HepG2 (cell line): ENCODE data around the gene PGS1. TPM values are rescaled to one million over a fixed set of nuclear protein-coding genes. Genes with fewer than 3 reads are reported as not detected.

Source experiments
- ATAC-seq: fragments of 200-7000 bp; cut with Tn5 transposase; 3 replicates; pipeline ENCODE4 v1.9.1; 2020; ENCODE audit warnings: mild to moderate bottlenecking, moderate library complexity
- BruUV-seq: library from RNA; stranded (reverse); fragments of 400-500 nt; replicated peaks from 2 replicates; lab custom pipeline; 2021; lab: Mats Ljungman, UMichigan
- CTCF ChIA-PET: fragments of 300-600 bp; formaldehyde crosslinking; extraction: SDS; loops from one replicate; lab custom pipeline; 2021; ENCODE audit warnings: low total read pairs, inconsistent platforms, low intra/inter-chr PET ratio; lab: Yijun Ruan, JAX
- POLR2A ChIA-PET: fragments of 350-600 bp; sonication (Branson Sonifier 250); formaldehyde crosslinking; loops from one replicate; lab custom pipeline; 2020; ENCODE audit warnings: antibody characterized with exemption, inconsistent platforms; lab: Yijun Ruan, JAX
- DNase-seq: peaks from one replicate; pipeline ENCODE4 v3.0.0-alpha.2; 2015; ENCODE audit warnings: low spot score
- FAIRE-seq: peaks from 3 replicates; lab custom pipeline; 2011; peaks lifted over from hg19 to GRCh38; lab: Jason Lieb, UNC
- H2AFZ ChIP-seq: one replicate; pipeline ENCODE4 v1.6.1; 2011; ENCODE audit warnings: low read length, inconsistent platforms
- H3K27ac ChIP-seq: fragments of 300-600 bp; 3 replicates; pipeline ENCODE4 v1.8.0; 2011; ENCODE audit warnings: mixed run types, mild to moderate bottlenecking, mixed read lengths, low read length, inconsistent platforms; ENCODE audit not compliant: insufficient read depth; ENCODE audit errors: extremely low read length
- H3K27me3 ChIP-seq, 2 experiments: fragments of 200-600 bp in 1 of 2; 2 replicates in 1 of 2; 3 replicates in 1 of 2; pipeline versions ENCODE4 v1.6.0 to v1.8.0; 2011; ENCODE audit warnings: low read length in 2 of 2, mild to moderate bottlenecking in 2 of 2, moderate library complexity in 2 of 2, inconsistent platforms in 1 of 2; ENCODE audit not compliant: insufficient read depth in 2 of 2, control insufficient read depth in 1 of 2
- H3K36me3 ChIP-seq, 2 experiments: fragments of 200-600 bp in 1 of 2; replicated peaks in 1 of 2; 2 replicates in 1 of 2; 3 replicates in 1 of 2; pipeline versions ENCODE4 v1.5.1 to v1.8.0; 2011; ENCODE audit warnings: low read length in 2 of 2, inconsistent platforms in 1 of 2; ENCODE audit not compliant: insufficient read depth in 2 of 2, control insufficient read depth in 1 of 2
- H3K4me1 ChIP-seq: 2 replicates; pipeline ENCODE4 v1.5.1; 2012; ENCODE audit warnings: low read length, inconsistent platforms; ENCODE audit not compliant: insufficient read depth
- H3K4me2 ChIP-seq: 2 replicates; pipeline ENCODE4 v1.6.0; 2011; ENCODE audit warnings: low read depth, low read length, inconsistent platforms
- H3K4me3 ChIP-seq, 3 experiments: fragments of 200-600 bp in 1 of 3; sonication (generic), shearing (Covaris generic) in 1 of 3; replicated peaks in 1 of 3; 2 replicates each; pipeline ENCODE4 v1.5.1; 2011 to 2016; ENCODE audit warnings: low read length in 3 of 3, inconsistent platforms in 2 of 3, low read depth in 2 of 3, mild to moderate bottlenecking in 2 of 3, control low read depth in 1 of 3, mixed read lengths in 1 of 3; ENCODE audit not compliant: insufficient read depth in 1 of 3
- H3K79me2 ChIP-seq: one replicate; pipeline ENCODE4 v1.6.1; 2011; ENCODE audit warnings: low read length, inconsistent platforms; ENCODE audit not compliant: insufficient read depth
- H3K9ac ChIP-seq: 2 replicates; pipeline ENCODE4 v1.6.0; 2011; ENCODE audit warnings: mild to moderate bottlenecking, low read depth, low read length, inconsistent platforms; ENCODE audit not compliant: insufficient read depth
- H3K9me3 ChIP-seq: 2 replicates; pipeline ENCODE4 v1.5.1; 2012; ENCODE audit warnings: mild to moderate bottlenecking, low read length
- H4K20me1 ChIP-seq: 2 replicates; pipeline ENCODE4 v1.6.0; 2011; ENCODE audit warnings: inconsistent platforms, mild to moderate bottlenecking, low read length, moderate library complexity; ENCODE audit not compliant: insufficient read depth
- ARHGAP35 ChIP-seq: sonication (generic); formaldehyde crosslinking; IDR thresholded peaks from 2 replicates; pipeline ENCODE4 v1.9.0; 2022; ENCODE audit warnings: mild to moderate bottlenecking, inconsistent platforms, moderate library complexity, missing genetic modification reagents, borderline replicate concordance
- ATF5 ChIP-seq: sonication (generic); formaldehyde crosslinking; IDR thresholded peaks from 2 replicates; pipeline ENCODE4 v1.4.0; 2020; ENCODE audit warnings: mild to moderate bottlenecking, low read depth, missing genetic modification reagents
- ATF7 ChIP-seq, 2 experiments: fragments of 450-650 bp in 1 of 2; sonication (generic) in 1 of 2; formaldehyde crosslinking in 1 of 2; IDR thresholded peaks; 2 replicates each; pipeline versions ENCODE4 v1.4.0 to v1.6.1; 2016 to 2020; ENCODE audit warnings: antibody characterized with exemption in 1 of 2, mild to moderate bottlenecking in 1 of 2, missing genetic modification reagents in 1 of 2
- CBFB ChIP-seq: sonication (generic); formaldehyde crosslinking; IDR thresholded peaks from 2 replicates; pipeline ENCODE4 v1.4.0; 2020; ENCODE audit warnings: missing genetic modification reagents
- ELF3 ChIP-seq: IDR thresholded peaks from 2 replicates; pipeline ENCODE4 v1.6.1; 2016; ENCODE audit warnings: missing genetic modification reagents, missing compliant biosample characterization
- ETV6 ChIP-seq: sonication (generic); formaldehyde crosslinking; conservative IDR thresholded peaks from 2 replicates; pipeline ENCODE4 v1.4.0; 2020; ENCODE audit warnings: missing genetic modification reagents
- HCFC1 ChIP-seq: fragments of 150-350 bp; IDR thresholded peaks from 2 replicates; pipeline ENCODE4 v1.6.1; 2014; ENCODE audit warnings: low read depth, low read length
- NFYB ChIP-seq: sonication (generic); formaldehyde crosslinking; IDR thresholded peaks from 2 replicates; pipeline ENCODE4 v1.4.0; 2020; ENCODE audit warnings: missing genetic modification reagents
- RARA ChIP-seq: IDR thresholded peaks from 2 replicates; pipeline ENCODE4 v1.6.1; 2016; ENCODE audit warnings: missing genetic modification reagents, missing compliant biosample characterization
- RFXANK ChIP-seq: IDR thresholded peaks from 2 replicates; pipeline ENCODE4 v1.6.1; 2016
- SP140L ChIP-seq: sonication (generic); formaldehyde crosslinking; IDR thresholded peaks from 2 replicates; pipeline ENCODE4 v1.4.0; 2020; ENCODE audit warnings: missing genetic modification reagents, borderline replicate concordance
- TFAP4 ChIP-seq: sonication (generic); IDR thresholded peaks from 2 replicates; pipeline ENCODE4 v1.6.1; 2016; ENCODE audit warnings: low read depth, borderline replicate concordance
- ZMYM2 ChIP-seq: sonication (generic); formaldehyde crosslinking; IDR thresholded peaks from 2 replicates; pipeline ENCODE4 v1.8.0; 2022; ENCODE audit warnings: mild to moderate bottlenecking, missing genetic modification reagents
- ZNF33B ChIP-seq: sonication (generic); formaldehyde crosslinking; IDR thresholded peaks from 2 replicates; pipeline ENCODE4 v1.5.1; 2020; ENCODE audit warnings: mild to moderate bottlenecking, missing genetic modification reagents
- ZNF841 ChIP-seq: sonication (generic); formaldehyde crosslinking; IDR thresholded peaks from 2 replicates; pipeline ENCODE4 v1.8.1; 2023; ENCODE audit warnings: missing genetic modification reagents, borderline replicate concordance
- WGBS: methylation state at CpG from one replicate; pipeline ENCODE4 v1.1.6; 2017; ENCODE audit warnings: low lambda C conversion rate; 5-methylcytosine and 5-hydroxymethylcytosine counted together
- in situ Hi-C: cut with HindIII; loops from 2 replicates; pipeline ENCODE4 v1.10.0; 2017; ENCODE audit warnings: low pct_unique_long_range_greater_than_20kb; ENCODE audit not compliant: extremely low pct_ligation_motif_present
- intact Hi-C: fragments of 100-400 bp; cut with micrococcal nuclease; formaldehyde crosslinking; loops from one replicate; pipeline ENCODE4 v1.10.0; 2022; ENCODE audit not compliant: unreplicated experiment
- polyA plus RNA-seq, 8 experiments: library from polyadenylated mRNA; depleted of rRNA in 3 of 8; stranded (reverse) in 7 of 8; unstranded in 1 of 8; fragments of >200 nt; fragmentation: Illumina TruSeq in 4 of 8; extraction: Trizol in 4 of 8; gene quantifications; 2 replicates each; pipeline versions ENCODE4 v1.2.1 to v1.2.3, GENCODE V29; 2011 to 2016; ENCODE audit warnings: low read depth in 4 of 8, missing spikeins in 1 of 8, mixed read lengths in 1 of 8; ENCODE audit not compliant: insufficient read depth in 1 of 8
- total RNA-seq, 5 experiments: library from RNA; depleted of rRNA; stranded (reverse); fragments of >200 nt; fragmentation: Illumina TruSeq; extraction: Trizol; gene quantifications; 2 replicates each; pipeline ENCODE4 v1.2.3, GENCODE V29; 2016; ENCODE audit warnings: low read depth in 1 of 5

PGS1 gene
- total and polyA plus RNA-seq, 2 of the 13 experiments (the other 11 are each of a cell fraction or from before 2014, with no cell fraction given) = 25.9 to 31.5 TPM

GRCh38 chr17:78368854-78369495, 9.5 kb upstream of the PGS1 start (continued):
- TF ChIP-seq RFXANK (CRISPR knock-in tag) = no peak
- TF ChIP-seq ZMYM2 (CRISPR knock-in tag) = no peak
- TF ChIP-seq ARHGAP35 (CRISPR knock-in tag) = no peak
- no peak for TF ChIP-seq SP140L (CRISPR knock-in tag)
- TF ChIP-seq ATF5 = no peak

GRCh38 chr17:78369791-78370381, 8.6 kb upstream of the PGS1 start:
- TF ChIP-seq CBFB (CRISPR knock-in tag) (no peak), NFYB (no peak), ETV6 (CRISPR knock-in tag) (no peak), HCFC1 (no peak), TFAP4 (no peak), RARA (no peak), ATF7 (IDR thresholded peaks at IDR 0.05) (no peak), ATF7 (CRISPR knock-in tag; IDR thresholded peaks at IDR 0.05) (no peak), ELF3 (no peak), ZNF33B (CRISPR knock-in tag) (no peak), ZNF841 (CRISPR knock-in tag) (no peak)
- no peaks in the 10 kb centered on the region for H3K79me2 ChIP-seq
- H3K9me3 ChIP-seq = no peaks in the 10 kb centered on the region
- no peak overlapping the region for H3K4me2 ChIP-seq
- no peaks in the 10 kb centered on the region for H3K36me3 ChIP-seq
- H3K4me3 ChIP-seq = no peak overlapping the region
- ATAC-seq (no peak), DNase-seq (no peak), FAIRE-seq (no peak)
- 33% methylated on average over 10 of the region's 13 CpGs for WGBS
- no TSS peak for BruUV-seq
- ChIA-PET POLR2A (interaction anchor here (1.0 to 1.6 kb wide), 4 partner anchors 9 to 132 kb away, joined by 3 to 5 read pairs (median 3); no protein-coding TSS in a partner anchor), CTCF (no interaction called here)
- H4K20me1 ChIP-seq = no peaks in the 10 kb centered on the region; the same call in 1 of the 2 replicates
- intact Hi-C loops = loop anchor here (10.0 kb wide), 1 partner anchor 55 kb away; no protein-coding TSS in a partner anchor
- no peak overlapping the region for H2AFZ ChIP-seq
- peaks cover 48% of the 10 kb centered on the region for H3K4me1 ChIP-seq
- in situ Hi-C loops = no loop called here
- peaks cover 16 to 62% of the 10 kb centered on the region in 2 experiments for H3K27me3 ChIP-seq
- no peak overlapping the region for H3K27ac ChIP-seq
- H3K9ac ChIP-seq = no peak overlapping the region
